HG03469 (cell line): Measurements from ENCODE around the gene ARF5.
A peak's percentile ranks its signal among the peaks of the same experiment; 100 is the strongest.
"Not testable (repeated sequence)": the region's sequence is repeated elsewhere in the genome, so short reads cannot be mapped to it uniquely, and the experiment has no call there.

Experiments used
- ATAC-seq: cut with Tn5 transposase; IDR thresholded peaks from one replicate; pipeline ENCODE4 v1.9.1; 2021; ENCODE audit warnings: mild to moderate bottlenecking, moderate library complexity, moderate number of reproducible peaks; ENCODE audit not compliant: unreplicated experiment

The ARF5 gene

DNA sequence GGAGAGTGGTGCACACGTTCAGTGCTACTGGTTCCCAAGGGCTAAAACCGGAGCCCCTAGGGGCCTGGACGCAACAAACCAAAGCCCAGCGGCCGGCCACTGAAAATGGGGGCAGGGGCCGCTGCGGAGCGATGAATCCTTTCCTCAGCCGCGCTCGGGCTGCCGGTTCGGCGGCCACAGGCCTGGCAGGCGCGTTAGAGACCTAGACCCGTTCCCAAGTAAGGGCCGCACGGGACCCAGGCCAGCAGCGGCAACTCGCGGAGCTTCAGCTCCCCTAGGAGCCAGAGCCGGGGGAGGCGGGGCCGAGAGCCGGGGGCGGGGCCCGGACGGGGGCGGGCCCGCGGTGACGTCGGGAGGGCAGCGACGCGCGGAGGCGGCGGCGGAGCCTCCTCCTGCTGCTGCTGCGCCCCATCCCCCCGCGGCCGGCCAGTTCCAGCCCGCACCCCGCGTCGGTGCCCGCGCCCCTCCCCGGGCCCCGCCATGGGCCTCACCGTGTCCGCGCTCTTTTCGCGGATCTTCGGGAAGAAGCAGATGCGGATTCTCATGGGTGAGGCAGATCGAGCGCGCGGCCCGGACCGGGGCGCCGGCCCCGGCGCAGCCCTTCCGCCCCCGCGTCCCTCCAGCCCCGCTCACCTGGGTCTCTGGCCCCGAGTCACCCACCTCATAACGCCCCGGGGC is at the start of gene ARF5:
ARF5 (plus strand) TSS at position 393 of the 678 bp plus-strand sequence; CDS start at position 481, 88 bp downstream.
- peak; percentile 63 for ATAC-seq

DNA sequence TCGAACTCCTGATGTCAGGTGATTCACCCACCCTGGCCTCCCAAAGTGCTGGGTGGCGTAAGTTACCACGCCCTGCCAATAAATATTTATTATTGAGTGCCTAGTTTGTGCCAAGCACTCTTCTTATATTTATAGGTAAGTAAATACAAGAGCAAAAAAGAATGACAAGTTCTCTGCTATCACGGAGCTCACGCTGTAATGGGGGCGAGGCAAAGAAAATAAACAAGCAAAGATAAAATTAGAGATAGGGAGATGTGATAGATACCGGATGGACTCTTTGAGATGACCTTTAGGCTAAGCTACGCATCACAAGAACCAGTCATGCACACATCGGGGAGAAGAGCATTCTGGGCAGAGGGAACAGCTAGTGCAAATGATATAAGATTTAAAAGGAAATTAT is 49.1 kb upstream of the ARF5 start:
- ATAC-seq: no peak

- ATAC-seq: not testable (repeated sequence)
Observed at GRCh38 chr7:127540461-127540860, 47.8 kb upstream of the ARF5 start.

DNA sequence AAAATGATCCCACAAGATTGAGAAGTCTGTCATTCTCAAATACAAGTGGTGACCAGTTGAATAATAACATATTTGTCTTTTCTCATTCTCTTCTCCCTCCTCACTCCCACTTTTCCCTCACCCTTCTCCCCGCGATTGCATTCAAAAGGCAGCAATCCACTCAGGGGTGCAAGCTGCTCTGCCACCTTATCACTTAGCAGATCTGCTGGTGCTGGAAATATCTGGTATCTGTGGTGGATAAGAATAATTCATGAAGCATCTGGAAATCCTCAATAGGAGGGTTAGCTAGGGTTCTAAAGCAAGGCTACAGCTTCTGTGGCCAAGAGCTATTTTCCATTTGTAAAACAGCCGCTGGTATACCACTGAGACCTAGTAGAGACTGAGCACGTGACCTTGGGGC is 46.7 kb upstream of the ARF5 start:
- ATAC-seq: no peak

GRCh38 chr7:127546313-127546712 is 41.9 kb upstream of the ARF5 start:
- no peak for ATAC-seq

DNA sequence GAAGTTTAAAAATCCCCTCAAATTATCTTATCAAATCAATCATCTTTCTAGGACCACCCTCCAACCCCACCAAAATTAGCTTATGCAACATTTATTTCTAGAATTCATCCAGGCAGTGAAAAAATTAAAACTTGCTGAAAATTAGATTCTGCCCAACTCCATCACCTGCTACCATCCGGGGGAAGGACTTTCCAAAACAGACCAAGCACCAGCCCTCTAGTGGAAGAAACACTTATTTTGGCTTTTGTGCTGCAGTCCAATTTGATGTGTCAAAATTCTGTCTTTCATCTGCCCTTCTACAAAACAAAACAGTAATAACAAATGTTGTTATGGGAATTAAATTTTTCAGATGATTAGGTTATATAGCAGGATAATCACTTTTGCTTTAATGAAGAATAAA is 38.0 kb upstream of the ARF5 start:
- ATAC-seq: no peak

GRCh38 chr7:127551941-127552340 is 36.3 kb upstream of the ARF5 start:
- no peak for ATAC-seq

GRCh38 chr7:127556404-127556803 is 31.8 kb upstream of the ARF5 start:
- no peak for ATAC-seq

GRCh38 chr7:127557803-127558202 is 30.4 kb upstream of the ARF5 start:
- no peak for ATAC-seq

- no peak for ATAC-seq
Observed at GRCh38 chr7:127566242-127566641, 22.0 kb upstream of the ARF5 start.

- not testable (repeated sequence) for ATAC-seq
Observed at GRCh38 chr7:127568034-127568433, 20.2 kb upstream of the ARF5 start.

- ATAC-seq: no peak
Observed at GRCh38 chr7:127571741-127572505, 16.3 kb upstream of the ARF5 start.

DNA sequence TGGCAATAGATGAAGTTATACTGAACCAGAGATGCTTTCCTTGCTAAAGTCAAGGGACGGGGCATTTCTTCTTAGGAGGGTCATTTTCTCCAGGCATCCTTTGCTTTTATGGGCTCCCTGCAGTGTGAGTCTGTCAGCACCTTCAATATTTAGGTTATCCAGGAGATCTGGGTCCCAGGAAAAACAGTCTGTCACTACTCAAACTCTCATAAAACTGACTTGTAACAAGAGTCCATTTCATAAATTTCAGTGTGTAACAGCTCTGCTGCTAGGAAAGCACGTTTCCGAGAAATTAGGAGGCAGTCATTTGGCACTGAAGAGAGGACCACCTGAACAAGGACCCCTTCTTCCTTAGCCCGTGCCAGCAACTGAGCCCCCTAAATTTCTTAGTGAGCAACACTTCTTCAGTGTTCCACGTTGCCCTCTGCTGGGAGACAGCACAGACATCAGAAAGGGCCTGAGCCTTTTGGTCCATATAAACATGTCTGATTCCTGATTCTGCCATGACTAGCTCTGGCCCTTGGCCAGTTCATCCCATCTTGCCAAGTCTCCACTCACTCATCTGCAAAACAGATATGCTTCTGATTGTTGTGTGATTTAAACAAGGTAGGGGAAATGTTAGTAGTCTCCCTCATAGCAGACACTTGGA is 10.1 kb upstream of the ARF5 start:
- no peak for ATAC-seq

DNA sequence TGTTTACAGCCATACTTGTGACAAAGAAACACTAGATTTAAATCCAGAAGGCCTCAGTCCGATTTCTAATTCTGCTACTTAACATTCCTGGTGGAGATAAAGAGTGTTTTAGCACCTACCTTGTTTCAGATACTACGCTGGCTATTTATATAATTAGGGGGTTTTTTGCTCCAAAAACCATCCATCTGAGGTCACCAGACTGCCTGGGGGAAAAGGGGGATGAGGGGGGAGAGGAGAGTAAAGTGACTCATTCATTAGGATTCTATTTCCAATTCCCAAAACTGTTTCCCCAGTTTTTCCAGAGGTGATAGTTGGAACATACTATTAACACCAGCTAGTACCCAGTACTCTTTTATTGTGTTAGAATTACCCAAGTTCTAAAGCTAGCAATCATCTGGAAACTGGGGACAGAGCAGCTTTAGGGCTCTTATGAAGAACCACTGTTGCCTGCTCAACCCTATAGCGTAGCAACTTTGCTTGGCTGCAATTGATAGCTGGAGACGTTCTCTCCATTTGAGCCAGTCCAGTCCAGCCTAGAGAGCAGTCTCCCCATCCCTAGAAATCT is 9.4 kb upstream of the ARF5 start:
- no peak for ATAC-seq

DNA sequence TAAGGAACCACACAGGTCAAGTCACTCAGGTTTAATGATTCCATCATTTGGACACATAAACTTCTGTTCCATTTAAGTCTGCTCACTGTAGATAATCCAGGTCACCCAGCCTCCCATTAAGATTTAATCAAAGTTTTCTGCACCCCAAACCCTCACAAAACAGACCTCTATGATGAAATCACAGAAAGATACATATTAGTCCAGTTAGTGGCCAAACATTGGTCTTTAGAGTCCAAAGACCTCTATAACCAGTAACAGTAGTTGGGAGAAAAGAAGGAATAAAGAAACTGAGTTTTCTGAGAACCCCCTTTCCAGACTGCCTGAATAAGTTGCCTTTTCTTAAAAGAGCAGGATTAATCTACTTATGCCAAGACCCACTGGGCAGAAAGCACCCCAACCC is 7.6 kb upstream of the ARF5 start:
- ATAC-seq: no peak

GRCh38 chr7:127581716-127582115 is 6.5 kb upstream of the ARF5 start:
- ATAC-seq: no peak

DNA sequence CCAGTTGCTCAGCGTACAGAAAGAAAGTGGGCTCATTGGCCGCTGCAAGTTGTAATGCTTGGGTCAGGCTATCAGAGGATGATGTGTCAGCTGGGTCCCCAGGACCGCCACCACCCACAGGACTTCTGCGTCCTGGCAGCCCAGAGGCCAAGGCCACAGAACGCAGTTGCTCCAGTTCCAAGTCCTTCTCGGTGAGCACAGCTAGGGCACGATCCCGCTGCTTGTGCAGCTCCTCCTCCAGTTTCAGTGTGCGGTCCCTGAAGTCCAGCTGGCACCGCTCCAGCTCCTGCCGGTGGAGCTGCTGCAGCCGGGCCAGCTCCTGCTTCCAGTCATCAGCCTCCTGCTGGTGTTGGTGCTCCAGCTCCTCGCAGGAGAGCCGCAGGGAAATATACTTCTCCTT is 5.8 kb upstream of the ARF5 start:
- ATAC-seq: no peak

DNA sequence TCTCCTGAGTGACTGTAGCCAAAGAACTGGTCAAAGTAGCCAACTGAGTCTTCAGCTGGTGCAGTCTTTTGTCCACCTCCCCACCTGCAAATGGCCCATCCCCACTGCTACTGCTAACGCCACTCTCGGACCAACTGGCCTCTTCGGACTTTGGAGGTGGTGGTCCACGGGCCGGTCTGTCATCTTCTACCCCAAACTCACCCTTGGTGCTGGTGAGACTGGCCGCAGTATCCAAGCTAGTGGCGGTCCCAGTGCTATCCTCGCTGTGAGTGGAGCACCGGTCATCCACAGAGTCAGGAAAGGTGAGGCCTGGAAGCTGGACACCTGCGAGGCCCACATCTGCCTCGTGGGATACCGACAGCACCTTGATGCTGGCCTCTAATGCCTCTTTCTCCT is 3.6 kb upstream of the ARF5 start:
- no peak for ATAC-seq

GRCh38 chr7:127585044-127585953 is 2.9 kb upstream of the ARF5 start, which contains the start of gene GCC1:
Gene GCC1 (minus strand): TSS chr7:127585596. CDS start chr7:127585182, 414 bp downstream.
- peak; percentile 80 for ATAC-seq

DNA sequence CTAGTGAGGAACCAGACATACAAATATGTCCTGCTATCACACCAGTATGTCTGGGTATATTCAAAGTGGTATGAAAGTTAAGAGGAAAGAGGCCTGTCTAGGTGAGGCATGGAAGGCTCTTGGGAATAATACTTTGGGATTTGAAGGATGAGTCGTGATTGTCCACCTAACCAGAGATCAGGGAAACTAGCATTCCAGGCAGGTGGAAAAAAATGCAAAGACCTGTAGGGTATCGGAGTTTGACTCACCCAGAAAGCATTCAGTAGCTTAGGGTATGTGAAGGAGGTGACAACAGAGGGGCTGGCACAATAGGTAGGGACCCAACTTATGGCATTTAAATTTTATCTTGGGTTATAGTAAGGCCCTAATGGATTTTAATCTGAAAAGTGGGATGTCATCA is 1.9 kb upstream of the ARF5 start:
- ATAC-seq: no peak

DNA sequence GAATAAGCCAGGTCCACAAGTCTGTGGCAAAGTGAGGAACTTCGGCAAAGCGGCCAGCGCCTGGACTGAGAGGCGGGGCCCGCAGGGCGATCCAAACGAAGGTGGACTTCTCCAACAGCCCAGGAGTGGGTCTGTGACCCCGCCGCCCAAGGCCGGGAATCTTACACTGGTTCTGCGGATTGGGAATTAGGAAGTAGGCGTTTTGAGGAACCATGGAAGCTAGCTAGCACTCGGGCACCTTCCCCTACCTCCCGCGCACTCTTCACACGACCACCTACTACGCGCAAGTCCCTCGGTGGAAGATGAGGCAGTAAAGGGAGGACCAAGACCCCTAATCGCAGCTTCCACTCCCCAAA is 570 bp upstream of the ARF5 start:
- ATAC-seq: no peak
